Smooth muscle cell (in vitro differentiated cells): ENCODE data around the gene PHACTR4. TPM values are rescaled to one million over a fixed set of nuclear protein-coding genes. Genes with fewer than 3 reads are reported as not detected.

Experiments used
- DNase-seq: peaks from one replicate; lab custom pipeline; 2025; ENCODE audit not compliant: unreplicated experiment; lab: John Stamatoyannopoulos, UW
- H2AFZ ChIP-seq: fragments of 200-600 bp; sonication (generic); 2 replicates; pipeline ENCODE4 v1.6.0; 2016; ENCODE audit warnings: antibody characterized with exemption, low read depth, mild to moderate bottlenecking
- H3F3A ChIP-seq: fragments of 200-600 bp; sonication (generic); 2 replicates; pipeline ENCODE4 v1.6.0; 2017; ENCODE audit warnings: antibody characterized with exemption, low read depth
- H3K27ac ChIP-seq: fragments of 200-600 bp; sonication (generic); 2 replicates; pipeline ENCODE4 v1.5.1; 2016; ENCODE audit warnings: low read depth, mild to moderate bottlenecking
- H3K27me3 ChIP-seq: fragments of 200-600 bp; sonication (generic); 2 replicates; pipeline ENCODE4 v1.6.1; 2016; ENCODE audit warnings: low read depth, mild to moderate bottlenecking
- H3K36me3 ChIP-seq: fragments of 200-600 bp; sonication (generic); 2 replicates; pipeline ENCODE4 v1.5.1; 2016; ENCODE audit warnings: low read depth
- H3K4me1 ChIP-seq: fragments of 200-600 bp; sonication (generic); 2 replicates; pipeline ENCODE4 v1.5.1; 2016; ENCODE audit warnings: low read depth
- H3K4me2 ChIP-seq: fragments of 200-600 bp; sonication (generic); 2 replicates; pipeline ENCODE4 v1.6.0; 2016; ENCODE audit warnings: mild to moderate bottlenecking
- H3K4me3 ChIP-seq: fragments of 200-600 bp; sonication (generic); 2 replicates; pipeline ENCODE4 v1.5.1; 2016; ENCODE audit warnings: mild to moderate bottlenecking
- H3K79me2 ChIP-seq: fragments of 200-600 bp; sonication (generic); 2 replicates; pipeline ENCODE4 v1.6.0; 2016; ENCODE audit warnings: low read depth, mild to moderate bottlenecking
- H3K9ac ChIP-seq: fragments of 200-600 bp; sonication (generic); 2 replicates; pipeline ENCODE4 v1.6.0; 2016; ENCODE audit warnings: low read depth
- H3K9me3 ChIP-seq: fragments of 200-600 bp; sonication (generic); replicated peaks from 2 replicates; pipeline ENCODE4 v1.5.1; 2016; ENCODE audit warnings: low read depth
- H4K20me1 ChIP-seq: fragments of 200-600 bp; sonication (generic); 2 replicates; pipeline ENCODE4 v1.6.0; 2016; ENCODE audit warnings: low read depth
- WGBS: methylation state at CpG from one replicate; pipeline ENCODE4 v1.1.7; 2016; ENCODE audit warnings: low lambda C conversion rate; 5-methylcytosine and 5-hydroxymethylcytosine counted together
- polyA plus RNA-seq: library from polyadenylated mRNA; unstranded; fragments of >200 nt; fragmentation: Nextera tagmentation; extraction: Ambion mirVana; gene quantifications from 2 replicates; pipeline ENCODE4 v1.2.1, GENCODE V29; 2016
- total RNA-seq: library from RNA; depleted of rRNA; stranded (reverse); fragments of >200 nt; gene quantifications from 2 replicates; pipeline ENCODE4 v1.2.3, GENCODE V29; 2014
- TF ChIP-seq, protein P1 (sequence below): fragments of 200-600 bp; sonication (generic); IDR thresholded peaks from 2 replicates; pipeline ENCODE4 v1.5.1; 2017; ENCODE audit warnings: borderline replicate concordance, mild to moderate bottlenecking, antibody characterized with exemption; ENCODE audit not compliant: insufficient read depth, poor library complexity, severe bottlenecking

Gene PHACTR4
- total and polyA plus RNA-seq, 2 experiments from 2014 or later = 15.2 to 20.2 TPM

GRCh38 chr1:28507646-28508434 is 138.3 kb downstream of the PHACTR4 start:
- peak overlapping the region; percentile 94 for H3K4me3 ChIP-seq
- no peak for DNase-seq
- H3K27me3 ChIP-seq = no peaks in the 10 kb centered on the region
- peaks cover 29% of the 10 kb centered on the region for H3K4me1 ChIP-seq
- no peaks in the 10 kb centered on the region for H3K9me3 ChIP-seq
- H3K79me2 ChIP-seq = peaks cover 32% of the 10 kb centered on the region
- TF ChIP-seq, protein P1, sequence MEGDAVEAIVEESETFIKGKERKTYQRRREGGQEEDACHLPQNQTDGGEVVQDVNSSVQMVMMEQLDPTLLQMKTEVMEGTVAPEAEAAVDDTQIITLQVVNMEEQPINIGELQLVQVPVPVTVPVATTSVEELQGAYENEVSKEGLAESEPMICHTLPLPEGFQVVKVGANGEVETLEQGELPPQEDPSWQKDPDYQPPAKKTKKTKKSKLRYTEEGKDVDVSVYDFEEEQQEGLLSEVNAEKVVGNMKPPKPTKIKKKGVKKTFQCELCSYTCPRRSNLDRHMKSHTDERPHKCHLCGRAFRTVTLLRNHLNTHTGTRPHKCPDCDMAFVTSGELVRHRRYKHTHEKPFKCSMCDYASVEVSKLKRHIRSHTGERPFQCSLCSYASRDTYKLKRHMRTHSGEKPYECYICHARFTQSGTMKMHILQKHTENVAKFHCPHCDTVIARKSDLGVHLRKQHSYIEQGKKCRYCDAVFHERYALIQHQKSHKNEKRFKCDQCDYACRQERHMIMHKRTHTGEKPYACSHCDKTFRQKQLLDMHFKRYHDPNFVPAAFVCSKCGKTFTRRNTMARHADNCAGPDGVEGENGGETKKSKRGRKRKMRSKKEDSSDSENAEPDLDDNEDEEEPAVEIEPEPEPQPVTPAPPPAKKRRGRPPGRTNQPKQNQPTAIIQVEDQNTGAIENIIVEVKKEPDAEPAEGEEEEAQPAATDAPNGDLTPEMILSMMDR = no peak
- WGBS = 10% methylated on average over 10 of the region's 10 CpGs
- peaks cover 53% of the 10 kb centered on the region for H3F3A ChIP-seq
- peak overlapping the region; percentile 92 for H3K9ac ChIP-seq
- H3K36me3 ChIP-seq = peaks cover 8% of the 10 kb centered on the region
- H3K4me2 ChIP-seq = peak overlapping the region; percentile 100
- H2AFZ ChIP-seq = no peak overlapping the region
- H4K20me1 ChIP-seq = peaks cover 67% of the 10 kb centered on the region
- H3K27ac ChIP-seq = peak overlapping the region; percentile 88

DNA sequence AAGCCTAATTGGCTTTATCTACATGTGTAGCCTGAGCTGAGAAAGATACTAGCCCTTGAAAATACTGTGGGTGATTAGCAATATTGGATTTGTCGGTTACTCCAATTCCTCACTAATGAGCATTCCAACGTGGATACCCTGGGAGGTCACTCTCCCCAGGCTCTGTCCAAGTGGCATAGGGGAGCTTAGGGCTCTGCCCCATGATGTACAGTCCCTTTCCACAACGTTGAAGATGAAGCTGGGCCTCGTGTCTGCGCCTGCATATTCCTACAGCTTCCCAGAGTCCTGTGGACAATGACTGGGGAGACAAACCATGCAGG is 138.9 kb downstream of the PHACTR4 start:
- H3K27me3 ChIP-seq = no peaks in the 10 kb centered on the region

DNA sequence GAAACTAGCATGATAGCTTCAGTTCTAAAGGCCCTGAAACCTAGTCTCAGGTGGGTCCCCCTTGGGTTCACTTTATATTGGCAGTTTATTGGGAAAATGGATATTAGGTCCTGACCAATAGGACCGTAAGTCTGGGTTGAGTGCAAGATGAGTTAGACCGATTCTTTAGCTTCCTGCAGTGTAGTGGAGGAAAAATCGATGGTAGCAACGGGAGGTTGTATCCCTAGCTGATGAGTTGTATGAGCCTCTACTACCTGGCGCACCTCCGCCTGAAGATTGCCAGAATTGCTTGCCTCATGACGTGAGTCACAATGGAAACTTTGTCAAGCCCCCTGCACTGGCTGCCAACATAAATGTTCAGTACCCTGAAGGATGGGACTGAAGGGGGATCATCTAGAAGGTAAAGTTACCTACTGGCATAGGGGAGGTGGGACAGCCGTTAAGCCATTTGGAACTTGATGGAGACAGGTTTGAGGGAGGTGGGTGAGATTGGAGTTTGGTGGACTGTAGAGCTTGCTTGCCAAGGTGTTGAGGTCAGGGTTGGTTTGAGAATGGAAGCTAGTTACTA is 140.2 kb downstream of the PHACTR4 start:
- Histone ChIP-seq H3F3A (peaks cover 65% of the 10 kb centered on the region), H3K36me3 (peaks cover 8% of the 10 kb centered on the region), H3K27me3 (no peaks in the 10 kb centered on the region), H3K4me1 (peaks cover 29% of the 10 kb centered on the region), H2AFZ (no peak overlapping the region), H3K9me3 (no peaks in the 10 kb centered on the region), H3K4me2 (peak overlapping the region; percentile 100), H3K79me2 (peaks cover 32% of the 10 kb centered on the region), H3K4me3 (peak overlapping the region; percentile 94), H4K20me1 (peaks cover 85% of the 10 kb centered on the region), H3K27ac (peak overlapping the region; percentile 88), H3K9ac (peak overlapping the region; percentile 37)
- 88% methylated on average over 8 of the region's 8 CpGs for WGBS
- TF ChIP-seq, protein P1 = no peak
- DNase-seq = no peak

More for the DNA sequence above, 138.9 kb downstream of the PHACTR4 start:
- WGBS = 26% methylated on average over 5 of the region's 5 CpGs
- Histone ChIP-seq H3K79me2 (peaks cover 32% of the 10 kb centered on the region), H3K36me3 (peaks cover 8% of the 10 kb centered on the region), H3K9me3 (no peaks in the 10 kb centered on the region), H3K4me3 (peak overlapping the region; percentile 94), H2AFZ (no peak overlapping the region), H3K4me2 (peak overlapping the region; percentile 100), H3F3A (peaks cover 58% of the 10 kb centered on the region), H4K20me1 (peaks cover 73% of the 10 kb centered on the region), H3K9ac (peak overlapping the region; percentile 92), H3K4me1 (peaks cover 29% of the 10 kb centered on the region), H3K27ac (peak overlapping the region; percentile 88)
- TF ChIP-seq, protein P1 = no peak
- no peak for DNase-seq
